Osteocyte (in vitro differentiated cells): Measurements from ENCODE around the gene DMXL2. TPM values are rescaled to one million over a fixed set of nuclear protein-coding genes. Genes with fewer than 3 reads are reported as not detected.

ENCODE experiments used
- DNase-seq: peaks from one replicate; pipeline ENCODE4 v3.0.0; 2021; ENCODE audit warnings: mixed read lengths; ENCODE audit not compliant: unreplicated experiment; ENCODE audit errors: extremely low spot score
- H3K27ac Mint-ChIP-seq: one replicate; pipeline ENCODE4 v1.8.0; 2021; ENCODE audit warnings: mild to moderate bottlenecking, mixed read lengths; ENCODE audit not compliant: unreplicated experiment
- H3K27me3 Mint-ChIP-seq: one replicate; pipeline ENCODE4 v1.8.0; 2021; ENCODE audit warnings: mixed read lengths; ENCODE audit not compliant: unreplicated experiment
- H3K36me3 Mint-ChIP-seq: one replicate; pipeline ENCODE4 v1.8.0; 2021; ENCODE audit warnings: mixed read lengths; ENCODE audit not compliant: unreplicated experiment
- H3K4me1 Mint-ChIP-seq: one replicate; pipeline ENCODE4 v1.8.0; 2021; ENCODE audit warnings: mixed read lengths; ENCODE audit not compliant: unreplicated experiment
- H3K4me3 Mint-ChIP-seq: one replicate; pipeline ENCODE4 v1.8.0; 2021; ENCODE audit warnings: mild to moderate bottlenecking, moderate library complexity, mixed read lengths; ENCODE audit not compliant: unreplicated experiment
- H3K9me3 Mint-ChIP-seq: one replicate; pipeline ENCODE4 v1.8.0; 2021; ENCODE audit warnings: mixed read lengths; ENCODE audit not compliant: unreplicated experiment
- CTCF ChIP-seq: fragments of 200-600 bp; sonication (generic); IDR thresholded peaks from 2 replicates; pipeline ENCODE4 v1.5.0; 2021; ENCODE audit warnings: antibody characterized with exemption, mild to moderate bottlenecking, moderate library complexity
- total RNA-seq: library from RNA; stranded (reverse); gene quantifications from 2 replicates; pipeline ENCODE4 v1.2.1, GENCODE V29; 2021

Gene DMXL2
- total RNA-seq, 1 donor from 2014 or later, result 27.4 TPM

DNA sequence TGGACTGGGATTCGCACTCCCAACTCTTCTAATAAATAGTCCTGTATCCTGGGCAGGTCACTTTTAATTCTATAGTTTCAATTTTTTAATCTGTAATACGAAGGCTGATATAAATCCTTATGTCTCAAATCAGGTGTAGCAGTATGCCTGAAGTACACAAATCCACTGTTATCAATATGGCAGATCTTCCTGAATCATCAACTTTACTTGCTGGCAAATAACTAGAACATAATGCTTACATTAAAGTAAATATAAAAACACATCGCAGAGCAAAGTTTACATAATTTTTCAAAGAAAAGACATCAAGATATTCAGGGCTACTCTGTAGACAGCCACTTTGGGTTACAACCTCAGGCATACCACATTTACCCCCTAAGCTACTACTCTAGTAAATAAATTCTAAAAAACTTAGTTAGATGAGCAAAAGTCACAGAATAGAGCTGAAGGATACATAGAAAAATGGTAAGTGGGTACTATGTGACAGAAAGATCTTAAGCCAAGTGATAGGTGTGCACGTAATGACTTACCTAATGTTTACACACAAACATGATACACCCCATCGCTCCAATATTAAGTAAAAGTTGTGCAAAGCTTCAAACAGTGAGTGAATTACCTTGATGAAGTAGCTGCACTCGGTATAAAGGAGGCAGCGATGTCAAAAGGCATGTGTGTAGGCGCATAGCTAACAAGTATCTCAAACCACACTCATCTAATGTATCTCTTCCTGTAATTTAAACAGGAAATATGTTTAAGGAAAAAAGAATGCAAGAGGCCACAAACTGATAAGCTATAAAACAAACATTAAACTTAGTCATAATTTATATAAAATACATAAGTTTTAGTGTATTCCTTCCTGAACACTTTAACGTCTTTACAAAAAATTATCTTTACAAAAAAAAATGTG lies 127.9 kb downstream of the DMXL2 start:
- Mint-ChIP-seq H3K4me3 (no peak overlapping the region), H3K27ac (no peak overlapping the region)
- no peak for DNase-seq

DNA sequence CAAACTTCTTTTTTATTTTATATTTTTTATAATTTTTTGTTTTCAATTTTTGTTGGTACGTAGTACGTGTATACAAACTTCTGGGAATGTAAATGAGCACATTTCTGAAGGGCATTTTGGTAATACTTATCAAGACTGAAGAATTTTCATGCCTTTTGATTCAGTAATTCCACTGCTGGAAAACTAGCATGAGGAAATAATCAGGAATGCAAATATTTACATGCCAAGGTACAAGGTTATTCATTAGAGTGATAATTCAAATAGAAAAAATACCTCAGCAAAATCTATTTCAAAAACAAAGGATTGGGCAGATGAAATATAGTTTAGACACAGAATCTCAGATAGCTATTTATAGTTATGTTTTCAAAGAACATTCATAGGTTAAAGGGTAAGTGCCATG lies 128.7 kb downstream of the DMXL2 start:
- no peak for TF ChIP-seq CTCF
- no peak overlapping the region for H3K4me3 Mint-ChIP-seq
- no peak overlapping the region for H3K27ac Mint-ChIP-seq
- peaks cover 7% of the 10 kb centered on the region for H3K4me1 Mint-ChIP-seq
- no peaks in the 10 kb centered on the region for H3K27me3 Mint-ChIP-seq
- DNase-seq, result no peak
- H3K36me3 Mint-ChIP-seq, result peaks cover 38% of the 10 kb centered on the region
- H3K9me3 Mint-ChIP-seq, result no peaks in the 10 kb centered on the region

More for the DNA sequence above, 127.9 kb downstream of the DMXL2 start:
- Mint-ChIP-seq H3K27me3 (no peaks in the 10 kb centered on the region), H3K4me1 (peaks cover 7% of the 10 kb centered on the region), H3K36me3 (peaks cover 43% of the 10 kb centered on the region), H3K9me3 (no peaks in the 10 kb centered on the region)
- no peak for TF ChIP-seq CTCF

DNA sequence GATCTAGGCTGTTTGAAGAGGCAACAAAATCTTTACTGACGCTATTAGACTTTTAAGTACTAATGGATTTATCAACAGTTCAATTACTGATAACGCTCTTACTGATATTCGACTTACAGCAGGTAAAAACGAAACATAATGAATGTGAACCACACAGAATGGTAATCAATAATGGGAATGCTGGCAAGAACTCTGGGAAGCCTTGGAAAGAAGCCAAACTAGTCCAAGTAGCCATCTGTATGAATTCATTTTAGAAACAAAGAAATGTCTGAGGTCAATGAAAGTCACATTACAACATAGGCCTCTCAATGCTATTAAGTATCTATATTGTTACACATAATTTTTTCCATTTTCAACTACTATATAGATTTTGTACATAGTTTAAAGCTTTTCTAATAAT lies 130.0 kb downstream of the DMXL2 start:
- TF ChIP-seq CTCF, result no peak
- DNase-seq, result no peak
- H3K9me3 Mint-ChIP-seq, result no peaks in the 10 kb centered on the region
- no peaks in the 10 kb centered on the region for H3K27me3 Mint-ChIP-seq
- no peak overlapping the region for H3K4me3 Mint-ChIP-seq
- peaks cover 7% of the 10 kb centered on the region for H3K4me1 Mint-ChIP-seq
- H3K27ac Mint-ChIP-seq, result no peak overlapping the region
- peaks cover 38% of the 10 kb centered on the region for H3K36me3 Mint-ChIP-seq

DNA sequence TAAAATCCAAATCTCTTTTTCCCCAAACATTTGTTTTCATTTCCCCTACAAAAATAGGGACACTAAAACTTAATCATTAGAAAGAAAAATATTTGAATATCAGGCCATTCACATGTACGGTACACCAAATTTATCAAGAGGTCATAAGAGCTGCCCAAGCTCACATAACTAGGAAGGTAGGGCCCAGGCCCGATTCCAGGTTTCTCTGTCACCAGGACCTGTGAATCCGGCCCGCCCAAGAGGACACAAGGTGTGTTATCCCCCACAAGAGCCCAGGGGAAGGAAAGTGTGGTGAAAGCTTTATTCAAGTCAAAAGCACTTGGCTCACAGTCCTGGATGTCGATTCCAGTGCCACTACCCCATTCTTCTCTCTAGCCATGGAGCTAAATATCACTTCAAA lies 130.6 kb downstream of the DMXL2 start:
- TF ChIP-seq CTCF, result no peak
- Mint-ChIP-seq H3K9me3 (no peaks in the 10 kb centered on the region), H3K4me1 (peaks cover 7% of the 10 kb centered on the region), H3K27ac (no peak overlapping the region), H3K4me3 (no peak overlapping the region), H3K36me3 (peaks cover 36% of the 10 kb centered on the region), H3K27me3 (no peaks in the 10 kb centered on the region)
- DNase-seq, result no peak

DNA sequence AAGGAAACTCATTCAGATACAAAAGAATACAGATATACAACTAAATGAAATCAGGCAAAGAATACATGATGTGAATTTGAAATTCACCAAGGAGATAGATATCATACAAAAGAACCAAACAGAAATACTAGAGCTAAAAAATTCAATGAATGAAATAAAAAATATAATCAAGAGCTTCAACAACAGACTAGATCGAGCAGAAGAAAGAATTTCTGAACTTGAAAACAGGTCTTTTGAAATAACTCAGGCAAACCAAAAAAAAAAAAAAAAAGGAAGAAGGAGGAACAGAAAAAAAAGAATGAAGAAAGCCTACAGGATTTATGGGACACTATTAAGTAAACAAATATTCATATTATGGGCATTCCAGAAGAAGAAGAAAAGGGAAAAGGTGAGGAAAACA lies 137.8 kb downstream of the DMXL2 start:
- no peaks in the 10 kb centered on the region for H3K27me3 Mint-ChIP-seq
- no peak overlapping the region for H3K4me3 Mint-ChIP-seq
- peaks cover 48% of the 10 kb centered on the region for H3K36me3 Mint-ChIP-seq
- H3K9me3 Mint-ChIP-seq, result peaks cover 14% of the 10 kb centered on the region
- no peak for DNase-seq
- no peaks in the 10 kb centered on the region for H3K4me1 Mint-ChIP-seq
- no peak for TF ChIP-seq CTCF
- H3K27ac Mint-ChIP-seq, result no peak overlapping the region
